ENCODE measurements around the gene ASMTL.

- TF ChIP-seq BHLHE40 (IDR thresholded peaks at IDR 0.05; ENCODE audit: low read length) (no peak), POLR2A (IDR thresholded peaks at IDR 0.05; ENCODE audit: insufficient read depth in 1 of 2, low read depth in 2 of 2, low read length in 2 of 2) (no peak), ZBTB7A (CRISPR knock-in tag; IDR thresholded peaks at IDR 0.05) (no peak)
Measured at GRCh38 chrX:1411326-1411725, 41.4 kb downstream of the ASMTL start.
